ENCODE data around the gene ZNF467. TPM values are rescaled to one million over a fixed set of nuclear protein-coding genes. Genes with fewer than 3 reads are reported as not detected.

ZNF467 gene
- total RNA-seq, 2 donors from 2014 or later: 3.3 to 8.4 TPM

DNA sequence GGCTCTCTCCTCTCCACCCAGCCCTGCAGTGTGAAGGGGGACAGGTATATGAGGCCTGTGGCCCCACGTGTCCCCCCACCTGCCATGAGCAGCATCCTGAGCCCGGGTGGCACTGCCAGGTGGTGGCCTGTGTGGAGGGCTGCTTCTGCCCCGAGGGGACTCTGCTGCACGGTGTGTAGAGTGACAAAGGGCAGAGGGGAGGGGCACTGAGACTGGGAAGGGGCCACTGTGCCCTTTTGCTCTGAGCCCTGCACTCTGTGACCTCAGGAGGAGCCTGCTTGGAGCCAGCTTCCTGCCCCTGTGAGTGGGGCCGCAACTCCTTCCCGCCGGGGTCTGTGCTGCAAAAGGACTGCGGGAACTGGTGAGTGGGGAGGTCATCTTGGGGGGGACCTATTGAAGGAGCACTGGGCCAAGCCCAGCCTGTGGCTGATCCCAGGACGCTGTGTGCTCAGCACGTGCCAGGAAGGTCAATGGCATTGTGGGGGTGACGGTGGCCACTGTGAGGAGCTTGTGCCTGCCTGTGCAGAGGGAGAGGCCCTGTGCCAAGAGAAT is 15.0 kb upstream of the ZNF467 start:
- Mint-ChIP-seq H3K4me1 (peaks cover 7% of the 10 kb centered on the region), H3K27me3 (peaks cover 24% of the 10 kb centered on the region), H3K36me3 (ENCODE audit: low read depth) (no peaks in the 10 kb centered on the region), H3K27ac (no peak overlapping the region), H3K4me3 (no peak overlapping the region)
- no peaks in the 10 kb centered on the region for H3K9me3 ChIP-seq (ENCODE audit: control insufficient read depth, low read length, poor library complexity, severe bottlenecking)
- DNase-seq: no peak
- no peak for ATAC-seq

GRCh38 chr7:149787428-149788299 is 14.3 kb upstream of the ZNF467 start:
- DNase-seq: no peak
- no peak overlapping the region for H3K27ac Mint-ChIP-seq
- no peak overlapping the region for H3K4me3 Mint-ChIP-seq
- peaks cover 7% of the 10 kb centered on the region for H3K4me1 Mint-ChIP-seq
- H3K36me3 Mint-ChIP-seq (ENCODE audit: low read depth): no peaks in the 10 kb centered on the region
- peak; percentile 58 for ATAC-seq
- H3K9me3 ChIP-seq (ENCODE audit: control insufficient read depth, low read length, poor library complexity, severe bottlenecking): no peaks in the 10 kb centered on the region
- peaks cover 17% of the 10 kb centered on the region for H3K27me3 Mint-ChIP-seq

DNA sequence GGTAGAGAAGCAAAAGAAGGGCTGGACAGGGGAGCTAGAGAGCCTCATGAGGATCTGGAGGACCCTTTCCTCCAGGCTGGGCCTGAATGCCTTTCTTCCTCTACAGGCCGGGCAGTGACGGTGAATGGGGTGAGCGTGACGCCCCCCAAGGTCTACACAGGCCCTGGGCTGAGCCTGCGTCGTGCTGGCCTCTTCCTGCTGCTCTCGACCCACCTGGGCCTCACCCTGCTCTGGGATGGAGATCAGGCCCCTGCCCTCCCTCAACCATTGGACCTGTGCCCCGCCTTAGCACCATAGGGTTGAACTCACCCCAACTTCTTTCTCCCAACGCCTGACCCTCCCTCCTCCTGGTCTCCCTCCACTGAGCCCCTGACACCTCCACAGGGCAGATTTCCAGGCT is 12.6 kb upstream of the ZNF467 start:
- Mint-ChIP-seq H3K27ac (no peak overlapping the region), H3K27me3 (peaks cover 13% of the 10 kb centered on the region), H3K4me1 (peaks cover 7% of the 10 kb centered on the region), H3K36me3 (ENCODE audit: low read depth) (no peaks in the 10 kb centered on the region), H3K4me3 (no peak overlapping the region)
- no peak for ATAC-seq
- H3K9me3 ChIP-seq (ENCODE audit: control insufficient read depth, low read length, poor library complexity, severe bottlenecking): no peaks in the 10 kb centered on the region
- DNase-seq: no peak

GRCh38 chr7:149785402-149785801 is 12.0 kb upstream of the ZNF467 start:
- Mint-ChIP-seq H3K27me3 (peaks cover 13% of the 10 kb centered on the region), H3K4me1 (peaks cover 7% of the 10 kb centered on the region), H3K36me3 (ENCODE audit: low read depth) (no peaks in the 10 kb centered on the region), H3K27ac (no peak overlapping the region), H3K4me3 (no peak overlapping the region)
- ATAC-seq (no peak), DNase-seq (no peak)
- H3K9me3 ChIP-seq (ENCODE audit: control insufficient read depth, low read length, poor library complexity, severe bottlenecking): no peaks in the 10 kb centered on the region

- ATAC-seq (no peak), DNase-seq (no peak)
- no peaks in the 10 kb centered on the region for H3K9me3 ChIP-seq (ENCODE audit: control insufficient read depth, low read length, poor library complexity, severe bottlenecking)
- H3K36me3 Mint-ChIP-seq (ENCODE audit: low read depth): no peaks in the 10 kb centered on the region
- no peak overlapping the region for H3K4me3 Mint-ChIP-seq
- H3K27me3 Mint-ChIP-seq: peaks cover 7% of the 10 kb centered on the region
- peaks cover 3% of the 10 kb centered on the region for H3K4me1 Mint-ChIP-seq
- no peak overlapping the region for H3K27ac Mint-ChIP-seq
Observed at GRCh38 chr7:149784251-149784608, 10.8 kb upstream of the ZNF467 start.

GRCh38 chr7:149783386-149784250 is 10.2 kb upstream of the ZNF467 start:
- H3K27me3 Mint-ChIP-seq: peaks cover 4% of the 10 kb centered on the region
- no peak overlapping the region for H3K4me3 Mint-ChIP-seq
- no peak for ATAC-seq
- DNase-seq: no peak
- peaks cover 3% of the 10 kb centered on the region for H3K4me1 Mint-ChIP-seq
- no peaks in the 10 kb centered on the region for H3K9me3 ChIP-seq (ENCODE audit: control insufficient read depth, low read length, poor library complexity, severe bottlenecking)
- no peak overlapping the region for H3K27ac Mint-ChIP-seq
- no peaks in the 10 kb centered on the region for H3K36me3 Mint-ChIP-seq (ENCODE audit: low read depth)

GRCh38 chr7:149782682-149783345 is 9.4 kb upstream of the ZNF467 start:
- H3K36me3 Mint-ChIP-seq (ENCODE audit: low read depth): no peaks in the 10 kb centered on the region
- H3K27me3 Mint-ChIP-seq: no peaks in the 10 kb centered on the region
- H3K27ac Mint-ChIP-seq: no peak overlapping the region
- ATAC-seq: no peak
- no peak for DNase-seq
- H3K9me3 ChIP-seq (ENCODE audit: control insufficient read depth, low read length, poor library complexity, severe bottlenecking): no peaks in the 10 kb centered on the region
- H3K4me1 Mint-ChIP-seq: peaks cover 3% of the 10 kb centered on the region
- no peak overlapping the region for H3K4me3 Mint-ChIP-seq

- no peaks in the 10 kb centered on the region for H3K4me1 Mint-ChIP-seq
- H3K4me3 Mint-ChIP-seq: no peak overlapping the region
- no peaks in the 10 kb centered on the region for H3K27me3 Mint-ChIP-seq
- H3K9me3 ChIP-seq (ENCODE audit: control insufficient read depth, low read length, poor library complexity, severe bottlenecking): no peaks in the 10 kb centered on the region
- ATAC-seq: no peak
- H3K36me3 Mint-ChIP-seq (ENCODE audit: low read depth): no peaks in the 10 kb centered on the region
- H3K27ac Mint-ChIP-seq: no peak overlapping the region
- DNase-seq: no peak
Observed at GRCh38 chr7:149781921-149782320, 8.5 kb upstream of the ZNF467 start.

DNA sequence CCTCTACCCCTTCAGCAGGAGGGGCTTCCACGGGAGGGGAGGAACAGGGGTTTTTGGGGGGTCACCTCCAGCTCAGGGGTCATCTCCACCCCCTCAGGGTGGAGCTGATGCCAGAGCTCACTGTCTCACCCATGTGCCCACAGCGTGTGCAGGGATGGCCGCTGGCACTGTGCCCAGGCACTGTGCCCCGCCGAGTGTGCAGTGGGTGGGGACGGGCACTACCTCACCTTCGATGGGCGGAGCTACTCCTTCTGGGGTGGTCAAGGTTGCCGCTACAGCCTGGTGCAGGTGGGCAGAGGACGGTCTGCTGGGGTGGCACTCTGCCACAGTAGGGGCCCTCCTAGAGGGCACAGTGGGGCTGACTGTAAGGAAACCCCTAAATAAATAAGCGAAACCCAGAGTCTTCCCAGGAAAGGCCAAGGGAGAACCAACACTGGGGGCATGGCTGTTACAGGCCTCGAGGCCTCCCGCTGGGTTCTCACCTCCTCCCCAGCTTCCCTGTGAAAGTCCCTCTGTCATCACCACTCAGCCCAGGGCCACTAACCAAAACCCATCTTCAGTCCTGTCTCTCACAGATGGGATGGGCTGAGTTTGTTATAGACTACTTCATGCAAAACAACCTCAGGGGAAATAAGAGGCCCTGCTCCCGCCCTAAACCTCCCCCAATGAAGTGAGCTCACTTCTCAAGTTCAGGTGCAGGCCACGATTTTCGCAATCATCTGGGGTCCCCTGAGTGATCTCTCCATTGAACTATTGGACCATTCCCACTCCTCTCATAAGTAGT is 7.4 kb upstream of the ZNF467 start:
- H3K27me3 Mint-ChIP-seq: no peaks in the 10 kb centered on the region
- H3K4me1 Mint-ChIP-seq: peaks cover 5% of the 10 kb centered on the region

GRCh38 chr7:149780056-149780455 is 6.7 kb upstream of the ZNF467 start:
- Mint-ChIP-seq H3K4me1 (peaks cover 5% of the 10 kb centered on the region), H3K27ac (no peak overlapping the region), H3K36me3 (ENCODE audit: low read depth) (no peaks in the 10 kb centered on the region), H3K27me3 (no peaks in the 10 kb centered on the region), H3K4me3 (no peak overlapping the region)
- no peaks in the 10 kb centered on the region for H3K9me3 ChIP-seq (ENCODE audit: control insufficient read depth, low read length, poor library complexity, severe bottlenecking)
- ATAC-seq (no peak), DNase-seq (no peak)

More for the DNA sequence above, 7.4 kb upstream of the ZNF467 start:
- DNase-seq (no peak), ATAC-seq (no peak)
- H3K27ac Mint-ChIP-seq: no peak overlapping the region
- no peaks in the 10 kb centered on the region for H3K36me3 Mint-ChIP-seq (ENCODE audit: low read depth)
- H3K9me3 ChIP-seq (ENCODE audit: control insufficient read depth, low read length, poor library complexity, severe bottlenecking): no peaks in the 10 kb centered on the region
- no peak overlapping the region for H3K4me3 Mint-ChIP-seq

- ATAC-seq (no peak), DNase-seq (no peak)
- Mint-ChIP-seq H3K27me3 (no peaks in the 10 kb centered on the region), H3K27ac (peak overlapping the region; percentile 43), H3K4me1 (peaks cover 7% of the 10 kb centered on the region), H3K4me3 (no peak overlapping the region), H3K36me3 (ENCODE audit: low read depth) (no peaks in the 10 kb centered on the region)
- no peaks in the 10 kb centered on the region for H3K9me3 ChIP-seq (ENCODE audit: control insufficient read depth, low read length, poor library complexity, severe bottlenecking)
Observed at GRCh38 chr7:149779502-149779805, 6.1 kb upstream of the ZNF467 start.

DNA sequence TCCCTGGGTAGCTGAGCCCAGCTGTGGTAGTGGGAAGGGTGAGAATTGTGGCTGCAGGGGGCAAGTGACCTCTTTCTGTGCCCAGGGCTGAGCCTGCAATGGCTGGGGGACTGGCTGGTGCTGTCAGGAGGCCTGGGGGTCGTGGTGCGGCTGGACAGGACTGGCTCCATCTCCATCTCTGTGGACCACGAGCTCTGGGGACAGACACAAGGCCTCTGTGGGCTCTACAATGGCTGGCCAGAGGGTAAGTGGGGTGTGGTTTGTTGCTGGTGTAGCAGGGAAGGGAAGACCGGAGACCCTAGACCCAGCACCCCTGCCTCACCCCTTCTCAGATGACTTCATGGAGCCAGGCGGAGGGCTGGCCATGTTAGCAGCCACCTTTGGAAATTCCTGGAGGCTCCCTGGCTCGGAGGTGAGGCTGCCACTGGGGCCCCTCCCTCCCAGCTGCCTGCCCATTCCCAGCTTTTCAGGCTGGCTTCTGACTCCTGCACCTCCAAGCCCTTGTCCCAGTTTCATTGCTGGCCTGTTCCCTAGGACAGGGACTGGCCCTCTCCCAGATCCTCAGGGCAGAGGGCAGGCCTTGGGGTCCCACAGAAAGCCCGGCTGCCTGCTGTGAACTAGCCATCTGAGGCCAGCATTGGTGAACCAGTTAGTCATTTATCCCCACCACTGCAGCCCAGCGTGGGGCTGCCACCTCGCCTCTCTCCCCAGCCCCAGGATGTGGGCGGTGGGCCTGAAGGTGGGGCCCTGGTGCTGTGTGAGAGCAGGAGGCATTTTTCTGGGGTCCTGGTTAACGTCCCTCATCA is 5.5 kb upstream of the ZNF467 start:
- Mint-ChIP-seq H3K27me3 (no peaks in the 10 kb centered on the region), H3K4me3 (no peak overlapping the region), H3K27ac (peak overlapping the region; percentile 43), H3K4me1 (peaks cover 8% of the 10 kb centered on the region), H3K36me3 (ENCODE audit: low read depth) (no peaks in the 10 kb centered on the region)
- no peak for ATAC-seq
- H3K9me3 ChIP-seq (ENCODE audit: control insufficient read depth, low read length, poor library complexity, severe bottlenecking): no peaks in the 10 kb centered on the region
- DNase-seq: no peak
